PC-3 (cell line): ENCODE measurements around the gene JMJD6.

Experiments used
- CTCF ChIP-seq: fragments of 300-600 bp; sonication (generic); conservative IDR thresholded peaks from 2 replicates; pipeline ENCODE4 v1.5.1; 2017; ENCODE audit warnings: antibody characterized with exemption, low read depth, mild to moderate bottlenecking, low read length
- EZH2phosphoT487 ChIP-seq: fragments of 300-600 bp; sonication (generic); IDR thresholded peaks from 2 replicates; pipeline ENCODE4 v1.6.1; 2018; ENCODE audit warnings: mild to moderate bottlenecking, antibody characterized with exemption, low read length, borderline replicate concordance

GRCh38 chr17:76726776-76727718 lies 641 bp upstream of the JMJD6 start, which contains the start of gene METTL23:
- TF ChIP-seq CTCF (peak; percentile 87), EZH2phosphoT487 (peak; percentile 85)
